SK-MEL-5 (cell line): ENCODE results near the gene EPHA8. TPM values are rescaled to one million over a fixed set of nuclear protein-coding genes. Genes with fewer than 3 reads are reported as not detected.

Experiments used
- DNase-seq: peaks from one replicate; pipeline ENCODE4 v3.0.0-alpha.2; 2016; ENCODE audit warnings: low read depth, low spot score
- in situ Hi-C: cut with HindIII; loops from 2 replicates; pipeline ENCODE4 v1.10.0; 2016; ENCODE audit warnings: low sequenced_read_pairs, high pct_unique_total_duplicates, low pct_unique_long_range_greater_than_20kb
- small RNA-seq, 2 experiments: library from RNA; depleted of rRNA; stranded (forward); fragments of <200 nt; gene quantifications; one replicate each; pipeline ENCODE3, GENCODE V24; 2014
- total RNA-seq: library from RNA; depleted of rRNA; stranded (reverse); fragments of >200 nt; shearing (Covaris generic); gene quantifications from 2 replicates; pipeline ENCODE4 v1.2.3, GENCODE V29; 2014; rRNA removed

EPHA8 gene
- total RNA-seq, 1 experiment from 2014 or later = not detected

- no peak for DNase-seq
- in situ Hi-C loops = no loop called here
These were observed 80.6 kb downstream of the EPHA8 start for GRCh38 chr1:22643928-22644327.

- in situ Hi-C loops = no loop called here
- no peak for DNase-seq
These were observed 82.6 kb downstream of the EPHA8 start for GRCh38 chr1:22645931-22646330.

- no peak for DNase-seq
- in situ Hi-C loops = no loop called here
These were observed 83.1 kb downstream of the EPHA8 start for GRCh38 chr1:22646384-22646783.

- in situ Hi-C loops = no loop called here
- DNase-seq = no peak
These were observed 86.9 kb downstream of the EPHA8 start for GRCh38 chr1:22650089-22650693.

GRCh38 chr1:22651941-22652856 is 88.9 kb downstream of the EPHA8 start:
- no peak for DNase-seq
- in situ Hi-C loops = no loop called here

- in situ Hi-C loops = no loop called here
- no peak for DNase-seq
These were observed 89.6 kb downstream of the EPHA8 start, which contains the start of gene C1QB for GRCh38 chr1:22652881-22653316. Gene C1QB, plus strand, starts transcription at chr1:22653236. Its CDS starts 6,227 bp downstream, at chr1:22659463.

Small RNAs within 50 kb of the gene (small RNA-seq; reads per million reads assigned to genes)
- 0 reads per million in 2 experiments for gene MIR6127

Other genes with a start within 250 kb of the EPHA8 start
- 14.2 and 14.7 TPM in 2 replicates for gene ZBTB40, start 111.6 kb upstream of the EPHA8 start, total RNA-seq
- not detected in 2 replicates for gene C1QA, start 73.1 kb downstream of the EPHA8 start, total RNA-seq
- gene C1QC, start 80.1 kb downstream of the EPHA8 start, total RNA-seq = not detected in 2 replicates
- not detected in 2 replicates for gene C1QB, start 89.7 kb downstream of the EPHA8 start, total RNA-seq
- gene EPHB2, start 147.3 kb downstream of the EPHA8 start, total RNA-seq = 0.67 and 1.3 TPM in 2 replicates